Nasal cavity respiratory epithelium epithelial cell of viscerocranial mucosa (primary cell): ENCODE measurements around the gene TBC1D9B. TPM values are rescaled to one million over a fixed set of nuclear protein-coding genes. Genes with fewer than 3 reads are reported as not detected.

Experiments used
- total RNA-seq: library from RNA; depleted of rRNA; stranded (reverse); fragments of >200 nt; gene quantifications from 2 replicates; pipeline ENCODE4 v1.2.3, GENCODE V29; 2014

Gene TBC1D9B
- 42.7 and 94.3 TPM in 2 replicates for total RNA-seq

GRCh38 chr5:179907556-179908324 lies at the start of gene TBC1D9B:
Gene TBC1D9B (minus strand): TSS chr5:179907897. CDS start chr5:179907821, 76 bp downstream.

DNA sequence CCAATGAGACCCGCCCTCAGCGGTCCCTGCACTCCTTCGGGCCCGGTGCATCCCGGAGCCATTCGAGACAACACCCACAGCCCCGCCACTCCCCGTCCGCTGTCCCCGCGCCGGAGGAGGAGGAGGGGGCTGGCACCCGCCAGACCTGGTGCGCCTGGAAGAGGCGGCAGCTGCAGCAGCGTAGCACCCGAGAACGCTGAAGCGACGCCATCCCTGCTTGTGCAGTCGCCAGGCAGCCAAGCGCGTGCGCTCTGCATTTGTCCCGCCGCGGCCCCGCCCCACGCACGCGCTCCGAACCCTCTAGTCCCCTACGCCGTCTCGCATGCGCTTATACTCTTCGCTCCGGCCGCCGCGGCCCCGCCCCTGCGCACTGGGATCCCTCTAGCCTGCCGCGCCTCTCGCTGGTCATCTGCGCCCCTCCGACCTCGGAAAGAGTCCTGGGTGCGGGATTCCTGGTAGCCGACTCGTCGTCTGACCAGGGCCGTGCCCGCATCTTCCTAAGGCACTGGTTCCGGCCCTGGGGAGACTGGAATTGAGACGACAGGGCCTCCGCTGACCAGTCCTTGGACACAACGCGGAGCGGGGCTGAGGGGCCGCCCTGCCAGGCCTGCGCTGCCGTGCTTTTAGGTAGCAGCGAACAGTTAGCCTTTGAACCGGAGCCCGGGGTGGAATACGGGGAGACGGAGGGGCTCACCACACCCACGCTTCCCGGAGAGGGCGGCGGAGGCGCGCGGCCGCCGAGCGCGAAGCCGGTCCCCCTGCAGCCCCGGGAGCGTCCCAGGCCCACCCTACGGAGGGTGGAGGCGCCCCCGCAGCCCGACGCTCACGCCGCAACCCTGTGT lies 48.9 kb downstream of the TBC1D9B start, which contains the start of gene MRNIP:
MRNIP (minus strand) TSS at position 232 of the 842 bp plus-strand sequence; CDS start at position 211, 21 bp downstream.

GRCh38 chr5:179820483-179821297 lies 87.0 kb downstream of the TBC1D9B start, which contains the start of gene SQSTM1:
Gene SQSTM1 (plus strand): TSS chr5:179820905. CDS start chr5:179820937, 32 bp downstream.

Other genes starting within 250 kb of the TBC1D9B start
- gene CBY3, start 226.9 kb downstream of the TBC1D9B start, total RNA-seq, result 0.34 TPM in 1 of 2 replicates, not detected in the other
- 899 and 1,499 TPM in 2 replicates for gene CANX, start 208.9 kb downstream of the TBC1D9B start, total RNA-seq
- gene MAML1, start 175.1 kb downstream of the TBC1D9B start, total RNA-seq, result 7.2 and 13.8 TPM in 2 replicates
- gene LTC4S, start 113.9 kb downstream of the TBC1D9B start, total RNA-seq, result 0.34 TPM in 1 of 2 replicates, not detected in the other
- 95.3 and 270 TPM in 2 replicates for gene MGAT4B, start 101.0 kb downstream of the TBC1D9B start, total RNA-seq
- gene SQSTM1, start 87.0 kb downstream of the TBC1D9B start, total RNA-seq, result 655 and 811 TPM in 2 replicates
- 10.3 and 12.8 TPM in 2 replicates for gene MRNIP, start 49.1 kb downstream of the TBC1D9B start, total RNA-seq
- 10.6 and 30.1 TPM in 2 replicates for gene RNF130, start 163.9 kb upstream of the TBC1D9B start, total RNA-seq